IMR-90 (cell line): ENCODE results near the gene FCRL2.

Experiments used
- CEBPB ChIP-seq: IDR thresholded peaks from 2 replicates; pipeline ENCODE4 v1.6.1; 2012; ENCODE audit warnings: low read depth, low read length, improper control_type of control experiment
- CTCF ChIP-seq: conservative IDR thresholded peaks from 2 replicates; pipeline ENCODE4 v1.5.1; 2012; ENCODE audit warnings: mild to moderate bottlenecking, low read depth, low read length, improper control_type of control experiment
- ELK1 ChIP-seq: fragments of 150-350 bp; IDR thresholded peaks from 2 replicates; pipeline ENCODE4 v1.6.1; 2016; ENCODE audit warnings: low read depth, mild to moderate bottlenecking, low read length, moderate library complexity, borderline replicate concordance
- FOS ChIP-seq: fragments of 150-350 bp; IDR thresholded peaks from 2 replicates; pipeline ENCODE4 v1.6.1; 2016; ENCODE audit warnings: low read depth, low read length
- MXI1 ChIP-seq: IDR thresholded peaks from 2 replicates; pipeline ENCODE4 v1.6.1; 2012; ENCODE audit warnings: low read depth, mild to moderate bottlenecking, low read length, moderate library complexity, borderline replicate concordance
- POLR2A ChIP-seq: IDR thresholded peaks from 2 replicates; pipeline ENCODE4 v1.6.1; 2012; ENCODE audit warnings: mild to moderate bottlenecking, low read depth, low read length
- RAD21 ChIP-seq: IDR thresholded peaks from 2 replicates; pipeline ENCODE4 v1.6.1; 2012; ENCODE audit warnings: low read length, improper control_type of control experiment
- SMC3 ChIP-seq: fragments of 150-350 bp; IDR thresholded peaks from 2 replicates; pipeline ENCODE4 v1.6.1; 2016; ENCODE audit warnings: low read depth, mild to moderate bottlenecking, antibody characterized with exemption, low read length, moderate library complexity
- USF2 ChIP-seq: fragments of 150-350 bp; IDR thresholded peaks from 2 replicates; pipeline ENCODE4 v1.6.1; 2017; ENCODE audit warnings: mild to moderate bottlenecking, antibody characterized with exemption, low read length, low read depth

GRCh38 chr1:157725221-157725577 lies 51.7 kb downstream of the FCRL2 start:
- no peak for TF ChIP-seq CTCF
- TF ChIP-seq CEBPB = no peak
- TF ChIP-seq ELK1 = no peak
- TF ChIP-seq POLR2A = no peak
- no peak for TF ChIP-seq RAD21
- no peak for TF ChIP-seq MXI1
- TF ChIP-seq USF2 = no peak
- TF ChIP-seq SMC3 = no peak
- TF ChIP-seq FOS = no peak
